Right lobe of liver (tissue), 4 donors: ENCODE results near the gene OARD1.

Experiments used
- CTCF ChIP-seq, 4 donors: fragments of 200-600 bp in 3 of 4; fragments of 450-650 bp in 1 of 4; IDR thresholded peaks; one replicate each; pipeline versions ENCODE4 v1.5.1 to v1.8.0; 2016 to 2022; ENCODE audit warnings: antibody characterized with exemption in 4 of 4, mild to moderate bottlenecking in 2 of 4
- POLR2A ChIP-seq: fragments of 450-650 bp; IDR thresholded peaks from one replicate; pipeline ENCODE4 v1.6.1; 2017; ENCODE audit warnings: antibody characterized with exemption, mild to moderate bottlenecking
- donor health status: DM: no; HTN: no; CAD: no.
- donor health status: DM: no; HTN: no; CAD: no.
- donor health status: DM: no; HTN: yes; CAD: no.

GRCh38 chr6:41027241-41027640 is 44.9 kb downstream of the OARD1 start:
- TF ChIP-seq POLR2A (no peak), CTCF (IDR thresholded peaks at IDR 0.05) (no peak)
